Caki2 (cell line): ENCODE measurements around the gene ANO1. TPM values are rescaled to one million over a fixed set of nuclear protein-coding genes. Genes with fewer than 3 reads are reported as not detected.

Experiments used
- DNase-seq: peaks from one replicate; pipeline ENCODE4 v3.0.0-alpha.2; 2015; ENCODE audit warnings: low read depth
- in situ Hi-C: cut with HindIII; loops from 2 replicates; pipeline ENCODE4 v1.10.0; 2016; ENCODE audit warnings: low sequenced_read_pairs, low pct_unique_long_range_greater_than_20kb, mixed read lengths
- total RNA-seq: library from RNA; depleted of rRNA; stranded (reverse); fragments of >200 nt; shearing (Covaris generic); gene quantifications from 2 replicates; pipeline ENCODE4 v1.2.3, GENCODE V29; 2014; ENCODE audit warnings: low replicate concordance

ANO1 gene
- total RNA-seq, 1 experiment from 2014 or later = not detected

- in situ Hi-C loops = no loop called here
These were observed 89.7 kb downstream of the ANO1 start for GRCh38 chr11:70167723-70168404.

GRCh38 chr11:70168405-70168754 is 90.3 kb downstream of the ANO1 start:
- in situ Hi-C loops = no loop called here
- no peak for DNase-seq

More at GRCh38 chr11:70167723-70168404, 89.7 kb downstream of the ANO1 start:
- no peak for DNase-seq

- in situ Hi-C loops = no loop called here
These were observed 91.0 kb downstream of the ANO1 start for GRCh38 chr11:70169127-70169526.

GRCh38 chr11:70169632-70170031 is 91.5 kb downstream of the ANO1 start:
- DNase-seq = no peak
- in situ Hi-C loops = no loop called here

More at GRCh38 chr11:70169127-70169526, 91.0 kb downstream of the ANO1 start:
- DNase-seq = no peak

- in situ Hi-C loops = no loop called here
These were observed 92.6 kb downstream of the ANO1 start for GRCh38 chr11:70170596-70171210.

GRCh38 chr11:70173018-70173417 is 94.9 kb downstream of the ANO1 start:
- DNase-seq = no peak
- in situ Hi-C loops = no loop called here

More at GRCh38 chr11:70170596-70171210, 92.6 kb downstream of the ANO1 start:
- DNase-seq = no peak

GRCh38 chr11:70174547-70175235 is 96.6 kb downstream of the ANO1 start:
- in situ Hi-C loops = no loop called here
- DNase-seq = no peak

- in situ Hi-C loops = no loop called here
- DNase-seq = peak; percentile 46
These were observed 97.2 kb downstream of the ANO1 start for GRCh38 chr11:70175236-70175698.

GRCh38 chr11:70176940-70177689 is 99.0 kb downstream of the ANO1 start:
- in situ Hi-C loops = no loop called here

GRCh38 chr11:70180906-70181305 is 102.8 kb downstream of the ANO1 start:
- in situ Hi-C loops = no loop called here
- DNase-seq = no peak

More at GRCh38 chr11:70176940-70177689, 99.0 kb downstream of the ANO1 start:
- no peak for DNase-seq

GRCh38 chr11:70182266-70182665 is 104.1 kb downstream of the ANO1 start:
- no peak for DNase-seq
- in situ Hi-C loops = no loop called here

- in situ Hi-C loops = no loop called here
- no peak for DNase-seq
These were observed 104.9 kb downstream of the ANO1 start for GRCh38 chr11:70183032-70183431.

- no peak for DNase-seq
- in situ Hi-C loops = no loop called here
These were observed 105.5 kb downstream of the ANO1 start for GRCh38 chr11:70183483-70184176.

- in situ Hi-C loops = no loop called here
- DNase-seq = no peak
These were observed 106.3 kb downstream of the ANO1 start for GRCh38 chr11:70184396-70184795.

GRCh38 chr11:70185348-70186055 is 107.4 kb downstream of the ANO1 start:
- in situ Hi-C loops = no loop called here
- no peak for DNase-seq

- in situ Hi-C loops = no loop called here
These were observed 108.3 kb downstream of the ANO1 start for GRCh38 chr11:70186420-70186819.

GRCh38 chr11:70186936-70187335 is 108.8 kb downstream of the ANO1 start:
- DNase-seq = no peak
- in situ Hi-C loops = no loop called here

More at GRCh38 chr11:70186420-70186819, 108.3 kb downstream of the ANO1 start:
- DNase-seq = no peak
